ENCODE results near the gene CFAP77.

- TF ChIP-seq POLR2A (IDR thresholded peaks at IDR 0.05; ENCODE audit: low read depth, low read length): no peak
- TF ChIP-seq CTCF (conservative IDR thresholded peaks at IDR 0.05; ENCODE audit: low read depth, low read length): no peak
- TF ChIP-seq MAZ (IDR thresholded peaks at IDR 0.05; ENCODE audit: borderline replicate concordance, low read depth, low read length): no peak
- no peak for TF ChIP-seq USF2 (IDR thresholded peaks at IDR 0.05; ENCODE audit: low read depth, low read length)
- TF ChIP-seq RAD21 (IDR thresholded peaks at IDR 0.05; ENCODE audit: low read length): no peak
- TF ChIP-seq SMC3 (IDR thresholded peaks at IDR 0.05; ENCODE audit: low read depth, low read length): no peak
- no peak for TF ChIP-seq NFE2L2 (IDR thresholded peaks at IDR 0.05; ENCODE audit: low read depth, low read length)
- TF ChIP-seq BHLHE40 (IDR thresholded peaks at IDR 0.05; ENCODE audit: low read depth, low read length): no peak
- TF ChIP-seq RCOR1 (IDR thresholded peaks at IDR 0.05; ENCODE audit: insufficient replicate concordance, low read length): no peak
- no peak for TF ChIP-seq RFX5 (IDR thresholded peaks at IDR 0.05; ENCODE audit: low read depth, low read length)
- TF ChIP-seq CEBPB (IDR thresholded peaks at IDR 0.05; ENCODE audit: low read depth, low read length): no peak
- no peak for TF ChIP-seq MAFK (IDR thresholded peaks at IDR 0.05; ENCODE audit: low read depth, low read length)
Observed at GRCh38 chr9:132591751-132592314, 181.8 kb downstream of the CFAP77 start.
